Astrocyte (in vitro differentiated cells and primary cell): ENCODE measurements around the gene NPY2R. TPM values are rescaled to one million over a fixed set of nuclear protein-coding genes. Genes with fewer than 3 reads are reported as not detected.

ENCODE experiments used
- DNase-seq: peaks from one replicate; pipeline ENCODE4 v3.0.0-alpha.2; 2010; ENCODE audit warnings: low read depth
- FAIRE-seq: peaks from 2 replicates; lab custom pipeline; 2011; peaks lifted over from hg19 to GRCh38; lab: Jason Lieb, UNC
- H2AFZ ChIP-seq: 2 replicates; pipeline ENCODE4 v1.6.0; 2012; ENCODE audit warnings: low read depth, low read length, inconsistent platforms
- H3K27ac ChIP-seq: 2 replicates; pipeline ENCODE4 v1.5.1; 2011; ENCODE audit warnings: low read depth, low read length, inconsistent platforms
- H3K27me3 ChIP-seq: 2 replicates; pipeline ENCODE4 v1.6.0; 2011; ENCODE audit warnings: low read length, inconsistent platforms; ENCODE audit not compliant: insufficient read depth
- H3K36me3 ChIP-seq: 2 replicates; pipeline ENCODE4 v1.5.1; 2011; ENCODE audit warnings: low read length, inconsistent platforms; ENCODE audit not compliant: insufficient read depth
- H3K4me1 ChIP-seq: 2 replicates; pipeline ENCODE4 v1.5.1; 2011; ENCODE audit warnings: low read length, inconsistent platforms; ENCODE audit not compliant: insufficient read depth
- H3K4me2 ChIP-seq: 2 replicates; pipeline ENCODE4 v1.6.0; 2012; ENCODE audit warnings: low read length, inconsistent platforms
- H3K4me3 ChIP-seq: 2 replicates; pipeline ENCODE4 v1.5.1; 2011; ENCODE audit warnings: low read depth, mild to moderate bottlenecking, low read length, inconsistent platforms; ENCODE audit not compliant: insufficient read depth
- H3K79me2 ChIP-seq: 2 replicates; pipeline ENCODE4 v1.6.0; 2012; ENCODE audit warnings: mild to moderate bottlenecking, low read length, inconsistent platforms; ENCODE audit not compliant: insufficient read depth
- H3K9ac ChIP-seq: 2 replicates; pipeline ENCODE4 v1.6.0; 2012; ENCODE audit warnings: mild to moderate bottlenecking, low read length, inconsistent platforms
- H3K9me3 ChIP-seq: 2 replicates; pipeline ENCODE4 v1.5.1; 2012; ENCODE audit warnings: low read depth, mild to moderate bottlenecking, low read length, inconsistent platforms; ENCODE audit not compliant: insufficient read depth
- H4K20me1 ChIP-seq: 2 replicates; pipeline ENCODE4 v1.6.0; 2012; ENCODE audit warnings: low read length, inconsistent platforms; ENCODE audit not compliant: insufficient read depth
- H3K27ac Mint-ChIP-seq: one replicate; pipeline ENCODE4 v1.8.0; 2021; ENCODE audit warnings: mild to moderate bottlenecking, mixed read lengths; ENCODE audit not compliant: unreplicated experiment
- H3K27me3 Mint-ChIP-seq: one replicate; pipeline ENCODE4 v1.8.0; 2021; ENCODE audit warnings: low read depth, mixed read lengths; ENCODE audit not compliant: unreplicated experiment
- H3K36me3 Mint-ChIP-seq: one replicate; pipeline ENCODE4 v1.8.0; 2021; ENCODE audit warnings: low read depth, mixed read lengths; ENCODE audit not compliant: unreplicated experiment
- H3K4me1 Mint-ChIP-seq: one replicate; pipeline ENCODE4 v1.8.0; 2021; ENCODE audit warnings: low read depth, mixed read lengths; ENCODE audit not compliant: unreplicated experiment
- H3K4me3 Mint-ChIP-seq: one replicate; pipeline ENCODE4 v1.8.0; 2021; ENCODE audit warnings: mild to moderate bottlenecking, moderate library complexity, mixed read lengths; ENCODE audit not compliant: unreplicated experiment
- H3K9me3 Mint-ChIP-seq: one replicate; pipeline ENCODE4 v1.8.0; 2021; ENCODE audit warnings: mild to moderate bottlenecking, mixed read lengths; ENCODE audit not compliant: unreplicated experiment
- CTCF ChIP-seq: IDR thresholded peaks from 2 replicates; pipeline ENCODE4 v1.5.1; 2011; ENCODE audit warnings: low read depth, mild to moderate bottlenecking, inconsistent platforms, low read length, moderate library complexity; ENCODE audit not compliant: insufficient read depth
- EZH2 ChIP-seq: IDR thresholded peaks from 2 replicates; pipeline ENCODE4 v1.6.1; 2012; ENCODE audit warnings: mild to moderate bottlenecking, low read length, inconsistent platforms; ENCODE audit not compliant: insufficient read depth
- total RNA-seq: library from RNA; stranded (reverse); gene quantifications from 2 replicates; pipeline ENCODE4 v1.2.1, GENCODE V29; 2021

Gene NPY2R
- total RNA-seq, 1 donor from 2014 or later: 0.09 TPM

DNA sequence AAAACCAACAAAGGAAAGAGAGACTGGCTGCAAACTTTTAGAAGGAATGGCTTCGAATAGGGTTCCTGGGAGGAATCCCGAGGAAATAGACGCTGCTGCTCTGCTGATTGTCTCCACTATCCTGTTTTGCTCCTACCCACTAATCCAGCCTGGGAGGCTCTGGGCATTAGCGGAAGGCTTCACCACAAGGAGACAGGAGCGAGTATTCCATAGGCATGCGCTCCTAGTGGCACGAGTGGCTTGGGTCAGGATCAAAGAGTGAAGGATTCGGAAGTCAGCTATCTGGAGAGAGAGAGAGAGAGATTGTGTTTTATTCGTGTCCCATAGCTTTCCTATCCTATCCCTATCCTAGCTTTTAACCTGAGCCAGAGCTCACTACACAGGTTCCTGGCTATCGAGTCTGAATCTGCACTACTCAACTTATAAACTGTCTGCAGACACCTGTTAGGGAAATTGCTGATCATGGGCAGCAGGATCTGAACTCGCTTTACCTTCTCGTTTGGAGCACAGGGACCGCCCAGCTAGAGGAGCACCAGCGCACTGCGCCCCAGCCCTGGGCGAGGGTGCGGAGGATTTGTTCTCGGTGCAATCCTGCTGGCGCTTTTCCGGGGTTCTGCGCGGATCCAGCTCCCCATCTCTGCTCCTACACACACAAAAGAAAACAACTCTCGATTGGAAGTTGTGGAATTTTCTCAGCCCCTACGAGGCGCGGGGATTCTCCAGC is 740 bp upstream of the NPY2R start:
- Histone ChIP-seq H3K27ac (no peak overlapping the region), H3K9ac (no peak overlapping the region), H4K20me1 (no peaks in the 10 kb centered on the region), H2AFZ (peak overlapping the region; percentile 78), H3K36me3 (no peaks in the 10 kb centered on the region), H3K9me3 (no peaks in the 10 kb centered on the region), H3K4me3 (peak overlapping the region; percentile 52), H3K79me2 (no peaks in the 10 kb centered on the region), H3K27me3 (peaks cover 25% of the 10 kb centered on the region), H3K4me1 (peaks cover 7% of the 10 kb centered on the region), H3K4me2 (peak overlapping the region; percentile 94)
- Mint-ChIP-seq H3K4me1 (peaks cover 5% of the 10 kb centered on the region), H3K27ac (peak overlapping the region; percentile 51), H3K27me3 (peaks cover 57% of the 10 kb centered on the region), H3K9me3 (no peaks in the 10 kb centered on the region), H3K36me3 (peaks cover 2% of the 10 kb centered on the region), H3K4me3 (peak overlapping the region; percentile 83)
- no peak for DNase-seq
- TF ChIP-seq EZH2 (no peak), CTCF (peak; percentile 19)
- no peak for FAIRE-seq

DNA sequence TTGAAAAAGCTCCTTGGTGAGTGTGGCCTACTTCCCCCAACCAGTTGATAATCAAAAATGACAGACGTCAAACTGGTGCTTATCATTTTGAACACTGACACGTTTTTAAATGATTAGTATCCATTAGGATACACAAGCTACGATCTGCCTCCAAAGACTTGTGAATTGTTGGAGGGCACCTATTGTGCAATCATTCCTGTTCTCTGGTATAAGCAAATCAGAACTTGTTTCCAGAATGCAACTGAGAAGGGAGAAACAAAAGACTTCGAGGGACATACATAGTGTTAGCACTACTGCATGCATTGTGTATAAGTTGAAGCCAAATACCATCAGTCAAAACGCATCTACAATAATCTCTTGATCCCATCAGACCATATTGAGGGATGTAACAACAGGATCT is 11.6 kb downstream of the NPY2R start:
- H3K27me3 Mint-ChIP-seq: no peaks in the 10 kb centered on the region
- FAIRE-seq (no peak), DNase-seq (no peak)
- H3K27ac Mint-ChIP-seq: no peak overlapping the region
- no peaks in the 10 kb centered on the region for H4K20me1 ChIP-seq
- H3K4me3 ChIP-seq: no peak overlapping the region
- H3K27me3 ChIP-seq: no peaks in the 10 kb centered on the region
- no peaks in the 10 kb centered on the region for H3K36me3 Mint-ChIP-seq
- no peaks in the 10 kb centered on the region for H3K79me2 ChIP-seq
- no peaks in the 10 kb centered on the region for H3K36me3 ChIP-seq
- H2AFZ ChIP-seq: no peak overlapping the region
- no peak overlapping the region for H3K4me3 Mint-ChIP-seq
- H3K27ac ChIP-seq: no peak overlapping the region
- no peaks in the 10 kb centered on the region for H3K9me3 ChIP-seq
- H3K9me3 Mint-ChIP-seq: no peaks in the 10 kb centered on the region
- H3K4me1 ChIP-seq: no peaks in the 10 kb centered on the region
- no peak overlapping the region for H3K4me2 ChIP-seq
- no peak for TF ChIP-seq EZH2
- no peak for TF ChIP-seq CTCF
- no peak overlapping the region for H3K9ac ChIP-seq
- no peaks in the 10 kb centered on the region for H3K4me1 Mint-ChIP-seq

DNA sequence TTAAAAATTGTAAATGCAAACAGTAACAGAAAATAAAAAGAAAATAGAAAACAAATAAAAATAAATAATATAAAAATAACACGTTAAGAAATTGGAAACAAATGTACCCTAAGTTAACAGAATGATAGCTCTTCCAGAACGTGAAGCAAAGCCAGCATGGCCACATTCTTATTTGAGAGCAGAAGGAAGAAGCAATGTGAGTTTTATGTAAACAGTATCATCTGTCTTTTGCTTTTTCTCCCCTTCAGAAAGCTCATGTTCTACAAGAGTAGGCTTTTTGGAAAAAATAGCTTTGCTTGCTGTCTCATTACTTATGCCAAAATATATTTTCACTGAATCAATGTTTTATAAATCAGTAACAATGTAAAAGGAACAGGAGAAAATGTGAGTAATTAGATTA is 18.7 kb downstream of the NPY2R start:
- no peak overlapping the region for H3K4me3 Mint-ChIP-seq
- no peak for TF ChIP-seq CTCF
- TF ChIP-seq EZH2: no peak
- H2AFZ ChIP-seq: no peak overlapping the region
- no peaks in the 10 kb centered on the region for H3K4me1 ChIP-seq
- FAIRE-seq (no peak), DNase-seq (no peak)
- no peaks in the 10 kb centered on the region for H3K9me3 Mint-ChIP-seq
- no peaks in the 10 kb centered on the region for H3K4me1 Mint-ChIP-seq
- H3K4me3 ChIP-seq: no peak overlapping the region
- H3K27ac Mint-ChIP-seq: no peak overlapping the region
- H3K9me3 ChIP-seq: no peaks in the 10 kb centered on the region
- H3K27ac ChIP-seq: no peak overlapping the region
- H3K4me2 ChIP-seq: no peak overlapping the region
- H3K36me3 ChIP-seq: no peaks in the 10 kb centered on the region
- H3K27me3 ChIP-seq: no peaks in the 10 kb centered on the region
- no peak overlapping the region for H3K9ac ChIP-seq
- H4K20me1 ChIP-seq: no peaks in the 10 kb centered on the region
- no peaks in the 10 kb centered on the region for H3K36me3 Mint-ChIP-seq
- H3K79me2 ChIP-seq: no peaks in the 10 kb centered on the region
- no peaks in the 10 kb centered on the region for H3K27me3 Mint-ChIP-seq
